GM19240 (cell line): ENCODE measurements around the gene CEP112.

Source experiments
- DNase-seq: peaks from one replicate; pipeline ENCODE4 v3.0.0; 2011; ENCODE audit warnings: low spot score; ENCODE audit not compliant: insufficient read length

Gene CEP112

GRCh38 chr17:66191593-66192377 lies at the start of gene CEP112:
TSS of gene CEP112 (minus strand) at chr17:66192133.
- DNase-seq = peak; percentile 37

GRCh38 chr17:66240630-66241029 lies 48.7 kb upstream of the CEP112 start:
- DNase-seq = no peak

GRCh38 chr17:66240013-66240412 lies 48.1 kb upstream of the CEP112 start:
- DNase-seq = no peak

- no peak for DNase-seq
These were observed 43.6 kb upstream of the CEP112 start for GRCh38 chr17:66235377-66235994.

GRCh38 chr17:66234611-66235010 lies 42.7 kb upstream of the CEP112 start:
- DNase-seq = no peak

GRCh38 chr17:66233023-66233753 lies 41.3 kb upstream of the CEP112 start:
- DNase-seq = no peak

DNA sequence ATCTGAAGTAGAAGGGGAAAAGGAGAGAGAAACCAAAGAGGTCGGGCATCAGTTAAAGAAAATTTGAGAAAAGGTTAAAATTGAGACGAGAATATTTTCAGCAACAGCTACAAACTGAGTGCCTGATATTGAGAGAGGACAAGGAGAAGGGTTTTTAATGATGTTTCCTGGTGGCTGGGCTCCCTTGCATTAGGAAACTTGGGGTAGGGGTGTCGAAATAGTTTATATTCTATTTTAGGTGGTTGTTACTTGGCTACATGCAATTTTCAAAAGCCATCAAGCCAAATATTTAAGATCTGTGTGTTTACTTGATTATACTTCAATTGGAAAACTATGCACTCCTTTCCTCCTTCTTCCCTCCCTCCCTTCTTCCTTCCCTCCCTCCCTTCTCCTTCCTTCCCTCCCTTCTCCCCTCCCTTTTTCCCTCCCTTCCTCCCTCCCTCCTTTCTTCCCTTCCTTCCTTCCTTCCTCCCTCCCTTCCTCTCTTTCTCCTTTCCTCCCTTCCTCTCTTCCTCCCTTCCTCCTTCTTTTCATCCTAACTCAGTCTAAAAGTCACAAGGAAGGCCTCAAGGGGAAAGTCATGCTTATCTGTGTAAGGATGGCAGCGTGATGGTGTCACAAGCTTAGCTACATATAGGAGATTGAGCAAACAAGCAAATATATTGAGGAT lies 39.1 kb upstream of the CEP112 start:
- no peak for DNase-seq

- no peak for DNase-seq
These were observed 38.0 kb upstream of the CEP112 start for GRCh38 chr17:66229783-66230538.

- no peak for DNase-seq
These were observed 37.2 kb upstream of the CEP112 start, which contains the start of gene APOH for GRCh38 chr17:66228887-66229782. TSS of gene APOH (minus strand) at chr17:66229415. CDS start at chr17:66229379, 36 bp downstream.

DNA sequence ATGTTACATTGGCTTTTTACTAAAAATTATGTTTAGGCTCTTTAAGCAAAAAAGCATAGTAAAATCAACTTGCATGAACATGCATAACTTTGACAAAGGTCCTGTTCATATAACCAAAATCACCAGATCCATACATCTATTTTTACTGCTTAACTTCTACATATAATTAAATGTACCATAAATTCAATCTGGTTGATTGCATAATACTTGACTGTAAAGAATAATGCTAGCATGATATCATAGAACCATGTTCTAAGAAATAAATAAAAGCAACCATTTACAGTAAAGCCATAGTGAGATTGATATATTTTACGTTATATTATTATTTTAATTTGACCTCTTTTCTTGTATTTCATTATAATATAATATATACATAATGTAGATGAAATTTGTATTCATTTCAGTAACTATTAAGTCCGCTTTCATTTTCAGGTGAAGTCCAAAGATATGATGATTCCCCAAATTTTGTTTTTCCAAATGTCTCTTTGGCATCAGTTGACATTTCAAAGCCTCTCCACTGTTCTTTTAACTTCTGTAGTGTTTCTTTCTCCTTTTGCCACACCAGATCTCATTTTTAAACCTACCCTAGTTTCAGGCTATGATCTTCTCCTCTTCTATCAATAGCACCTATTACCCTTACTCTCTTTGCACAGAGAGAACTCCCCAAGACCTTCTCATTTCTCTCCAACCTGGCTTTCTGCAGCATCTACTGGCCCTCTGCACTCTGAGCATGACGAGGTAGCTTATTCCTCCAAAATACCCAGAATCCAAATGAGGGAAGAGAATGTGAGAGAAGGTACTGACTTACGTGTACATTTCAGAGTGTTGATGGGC lies 35.5 kb upstream of the CEP112 start:
- no peak for DNase-seq

DNA sequence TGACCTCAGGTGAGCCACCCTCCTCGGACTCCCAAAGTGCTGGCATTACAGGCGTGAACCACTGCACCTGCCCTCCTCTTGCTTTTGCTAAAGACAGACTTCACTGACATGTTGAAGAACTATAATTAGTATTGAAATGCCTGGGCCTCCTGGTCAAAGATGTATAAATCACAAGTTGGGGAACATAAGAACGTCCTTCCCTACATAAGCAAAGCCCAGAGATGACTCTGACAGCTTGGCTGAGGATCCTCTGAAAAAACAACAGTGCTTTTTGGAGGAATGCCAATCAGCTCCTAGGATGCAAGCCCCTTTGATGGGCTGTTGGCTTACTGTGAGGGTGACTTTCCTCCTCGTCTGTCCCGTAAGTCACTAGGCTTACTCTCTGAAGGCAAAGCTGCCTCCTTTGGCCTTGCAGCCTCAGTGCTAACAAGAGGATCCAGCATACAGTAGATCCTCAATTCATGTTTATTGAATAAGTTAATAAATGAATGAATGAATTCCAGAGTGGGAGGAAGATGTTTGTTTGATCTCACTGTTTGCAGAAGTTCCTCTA lies 30.9 kb upstream of the CEP112 start:
- no peak for DNase-seq

GRCh38 chr17:66221755-66222530 lies 30.0 kb upstream of the CEP112 start:
- DNase-seq = no peak

DNA sequence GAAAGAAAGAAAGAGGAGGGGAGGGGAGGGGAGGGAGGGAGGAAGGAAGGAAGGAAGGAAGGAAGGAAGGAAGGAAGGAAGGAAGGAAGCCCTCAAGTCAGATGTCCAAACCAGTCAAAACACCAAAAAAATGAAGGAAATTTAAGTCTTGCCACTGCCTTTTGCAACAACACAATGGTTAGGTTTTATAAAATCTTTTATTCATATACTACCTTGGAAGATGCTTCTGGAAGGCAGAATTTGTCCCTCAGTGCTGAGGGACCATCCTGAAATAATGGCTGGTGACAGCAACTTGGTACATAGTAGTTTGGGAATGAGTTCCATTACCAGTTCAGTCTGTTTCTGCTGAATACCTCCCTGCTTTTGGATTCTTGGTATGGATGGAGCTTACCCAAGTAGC lies 29.4 kb upstream of the CEP112 start:
- no peak for DNase-seq

DNA sequence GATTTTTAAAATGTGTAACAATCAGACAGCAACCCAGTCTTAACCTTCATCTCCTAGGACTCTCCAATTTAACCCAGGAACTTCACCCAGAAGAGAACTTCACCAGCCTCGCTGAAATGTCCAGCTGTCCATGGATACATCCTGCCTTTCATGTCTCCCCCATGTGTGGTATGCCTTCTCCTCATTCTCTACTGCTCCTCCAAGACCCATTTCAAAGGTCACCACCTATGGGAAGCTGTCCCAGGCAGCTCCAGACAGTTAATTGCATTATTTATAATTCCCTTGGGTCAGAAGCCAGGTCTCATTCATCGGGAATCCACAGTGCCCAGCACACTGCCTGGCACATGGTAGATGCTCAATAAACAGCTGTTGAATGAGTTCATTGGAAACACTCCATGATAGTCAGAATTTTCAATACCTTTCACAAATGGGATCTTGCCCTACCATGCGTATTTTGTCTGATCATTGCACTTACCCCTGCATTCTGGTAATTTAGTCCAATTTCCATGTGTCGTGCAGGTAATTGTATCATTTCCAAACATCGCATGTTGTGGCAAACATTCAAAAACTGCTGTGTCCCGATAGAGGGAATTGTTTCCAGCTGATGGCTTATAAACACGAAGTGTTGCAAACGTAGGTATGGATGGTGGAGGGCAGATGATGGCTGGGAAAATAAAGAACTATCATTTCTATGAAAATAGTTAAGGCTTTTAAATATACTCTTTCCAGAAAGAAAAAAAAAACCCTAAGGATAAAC lies 28.3 kb upstream of the CEP112 start:
- DNase-seq = no peak

DNA sequence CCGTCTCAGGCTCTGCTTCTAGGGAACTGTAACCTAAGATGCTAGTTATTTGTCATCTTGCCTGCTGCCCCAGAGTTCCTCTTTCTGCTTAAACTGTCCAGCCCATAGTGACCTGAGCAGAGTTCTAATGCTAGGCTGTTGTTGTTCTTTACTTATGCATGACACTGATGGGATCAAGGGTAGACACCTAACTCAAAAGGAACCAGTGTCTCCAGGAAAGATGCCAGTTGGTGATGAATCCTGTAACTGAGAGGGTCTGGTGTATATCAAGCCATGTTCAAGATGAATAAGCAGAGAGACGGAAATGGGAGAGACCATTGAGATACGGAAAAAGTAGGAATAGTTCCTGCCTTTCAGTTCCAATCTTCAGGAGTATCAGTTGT lies 23.6 kb upstream of the CEP112 start:
- DNase-seq = no peak

DNA sequence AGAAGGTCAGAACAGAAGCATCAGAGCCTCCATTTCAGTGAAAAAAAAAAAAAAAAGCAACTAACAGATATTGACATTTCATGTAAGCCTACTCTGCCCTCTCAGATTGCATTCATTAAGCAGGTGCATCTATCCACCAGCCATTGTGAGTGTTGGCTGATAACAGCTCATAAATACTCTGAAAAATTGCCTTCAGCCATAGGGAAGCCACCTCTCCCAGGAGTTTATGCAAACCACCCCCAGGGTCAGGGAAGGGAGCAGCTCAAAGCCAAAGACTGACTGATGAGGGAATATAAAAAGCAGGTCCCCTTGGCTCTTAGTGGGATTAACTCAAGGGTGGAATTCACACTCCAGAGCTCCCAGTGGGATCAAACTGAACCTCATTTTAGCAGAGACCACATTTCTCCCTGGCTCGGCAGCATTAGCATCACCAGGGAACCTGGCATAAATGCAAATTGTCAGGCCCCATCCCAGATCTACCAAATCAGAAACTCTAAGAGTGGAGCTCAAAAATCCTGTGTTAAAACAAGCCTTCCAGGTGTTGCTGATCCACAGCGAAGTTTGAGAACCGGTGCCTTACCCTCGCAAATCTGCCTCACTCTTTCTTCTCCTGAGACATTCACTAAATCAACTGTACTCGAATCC lies 23.1 kb upstream of the CEP112 start:
- no peak for DNase-seq
